NCI-H82 treated with DMSO at 0.1 percent for 48 hours (cell line): ENCODE measurements around the gene POMT1.
"Not testable (repeated sequence)": the region's sequence is repeated elsewhere in the genome, so short reads cannot be mapped to it uniquely, and the experiment has no call there.

ENCODE experiments used
- DNase-seq: peaks from one replicate; lab custom pipeline; 2025; ENCODE audit not compliant: unreplicated experiment; lab: John Stamatoyannopoulos, UW

The POMT1 gene, protein sequence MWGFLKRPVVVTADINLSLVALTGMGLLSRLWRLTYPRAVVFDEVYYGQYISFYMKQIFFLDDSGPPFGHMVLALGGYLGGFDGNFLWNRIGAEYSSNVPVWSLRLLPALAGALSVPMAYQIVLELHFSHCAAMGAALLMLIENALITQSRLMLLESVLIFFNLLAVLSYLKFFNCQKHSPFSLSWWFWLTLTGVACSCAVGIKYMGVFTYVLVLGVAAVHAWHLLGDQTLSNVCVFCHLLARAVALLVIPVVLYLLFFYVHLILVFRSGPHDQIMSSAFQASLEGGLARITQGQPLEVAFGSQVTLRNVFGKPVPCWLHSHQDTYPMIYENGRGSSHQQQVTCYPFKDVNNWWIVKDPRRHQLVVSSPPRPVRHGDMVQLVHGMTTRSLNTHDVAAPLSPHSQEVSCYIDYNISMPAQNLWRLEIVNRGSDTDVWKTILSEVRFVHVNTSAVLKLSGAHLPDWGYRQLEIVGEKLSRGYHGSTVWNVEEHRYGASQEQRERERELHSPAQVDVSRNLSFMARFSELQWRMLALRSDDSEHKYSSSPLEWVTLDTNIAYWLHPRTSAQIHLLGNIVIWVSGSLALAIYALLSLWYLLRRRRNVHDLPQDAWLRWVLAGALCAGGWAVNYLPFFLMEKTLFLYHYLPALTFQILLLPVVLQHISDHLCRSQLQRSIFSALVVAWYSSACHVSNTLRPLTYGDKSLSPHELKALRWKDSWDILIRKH

DNA sequence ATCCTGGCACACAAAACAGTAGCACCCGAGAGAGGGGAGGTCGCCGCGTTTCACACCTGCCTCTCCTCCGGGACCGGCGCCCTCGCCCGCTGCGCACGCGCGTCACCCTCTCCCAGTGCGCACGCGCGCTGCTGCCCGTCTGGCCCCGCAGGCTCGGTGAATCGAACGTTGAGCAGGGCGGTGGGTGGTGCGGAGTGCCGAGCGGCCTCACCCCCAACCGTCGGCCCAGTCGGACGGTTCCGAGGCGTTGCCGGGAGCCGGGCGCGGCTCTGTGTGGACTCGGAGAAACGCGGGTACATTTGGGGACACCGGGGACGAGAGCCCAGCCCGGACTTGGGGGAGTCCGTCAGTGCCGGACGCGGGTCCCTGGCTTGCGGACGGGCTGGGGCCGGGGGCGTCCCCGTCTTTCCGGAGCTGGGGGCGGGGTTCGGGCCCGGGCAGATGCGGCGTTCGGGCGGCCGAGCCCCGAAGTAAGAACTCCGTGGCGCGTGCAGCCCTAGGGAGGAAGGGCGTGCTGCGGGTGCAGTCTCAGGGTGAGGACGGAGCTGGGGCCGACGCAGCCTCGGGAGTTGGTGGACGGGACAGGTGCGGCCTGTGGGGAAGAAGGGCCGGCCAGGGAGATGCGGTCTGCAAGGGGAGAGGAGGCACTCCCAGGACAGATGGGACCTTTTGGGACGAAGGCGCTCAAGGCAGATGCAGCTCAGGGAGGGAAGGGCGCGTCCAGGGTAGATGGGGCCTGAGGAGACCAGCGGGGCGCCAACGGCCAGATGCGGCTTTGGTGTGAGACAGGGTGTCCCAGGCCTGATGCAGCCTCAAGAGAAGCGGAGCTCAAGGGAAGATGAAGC is at the start of gene POMT1:
Gene POMT1, plus strand, starts transcription at position 138 of the 845 bp plus-strand sequence. CDS start 1,301 bp downstream, outside the sequence.
- peak; percentile 79 for DNase-seq

DNA sequence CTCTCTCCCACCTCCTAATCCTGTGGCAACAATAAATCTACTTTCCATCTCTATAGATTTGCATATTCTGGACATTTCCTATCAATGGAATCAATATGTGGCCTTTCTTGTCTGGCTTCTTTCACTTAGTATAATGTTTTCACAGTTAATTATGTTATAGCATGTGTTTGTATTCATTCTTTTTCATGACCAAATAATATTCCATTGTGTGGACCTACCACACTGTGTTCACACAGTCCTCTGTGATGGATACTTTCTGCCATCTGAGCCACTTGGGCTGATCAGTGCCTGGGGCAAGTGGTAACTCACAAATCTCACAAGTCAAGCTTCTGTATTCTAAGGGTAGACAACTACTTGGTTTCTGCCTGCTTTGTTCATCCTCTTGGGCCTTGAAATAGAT is 48.7 kb upstream of the POMT1 start:
- DNase-seq = no peak

DNA sequence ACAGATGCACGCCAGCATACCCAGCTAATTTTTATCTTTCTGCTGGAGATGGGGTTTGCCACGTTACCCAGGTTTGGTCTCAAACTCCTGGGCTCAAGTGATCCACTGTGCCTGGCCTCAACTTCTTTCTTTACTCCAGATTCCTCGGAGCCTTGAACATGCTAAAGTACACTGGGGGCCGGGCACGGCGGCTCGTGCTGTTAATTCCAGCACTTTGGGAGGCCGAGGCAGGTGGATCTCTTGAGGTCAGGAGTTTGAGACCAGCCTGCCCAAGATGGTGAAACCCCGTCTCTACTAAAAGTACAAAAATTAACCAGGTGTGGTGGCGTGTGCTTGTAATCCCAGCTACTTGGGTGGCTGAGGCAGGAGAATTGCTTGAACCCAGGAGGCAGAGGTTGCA is 47.1 kb upstream of the POMT1 start:
- DNase-seq = not testable (repeated sequence)

DNA sequence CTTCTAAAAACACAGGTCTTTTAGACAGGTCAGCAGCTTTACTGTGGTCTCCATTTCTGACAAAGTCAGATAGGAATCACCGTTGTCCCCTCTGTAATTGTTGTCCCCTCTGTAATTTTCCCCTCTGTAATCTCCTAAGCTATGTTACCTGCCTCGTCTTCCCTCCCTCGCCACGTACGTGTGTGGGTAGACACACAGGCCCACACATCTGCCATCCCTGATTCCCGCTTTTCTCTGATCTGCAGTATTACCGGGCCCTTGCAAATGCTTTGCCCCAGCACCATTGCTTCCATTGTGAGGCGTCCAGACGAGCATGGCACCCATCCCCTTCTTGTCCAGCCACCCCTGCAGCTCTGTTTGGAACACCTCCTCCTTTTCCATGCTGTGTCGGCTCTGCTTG is 45.0 kb upstream of the POMT1 start:
- DNase-seq = no peak

DNA sequence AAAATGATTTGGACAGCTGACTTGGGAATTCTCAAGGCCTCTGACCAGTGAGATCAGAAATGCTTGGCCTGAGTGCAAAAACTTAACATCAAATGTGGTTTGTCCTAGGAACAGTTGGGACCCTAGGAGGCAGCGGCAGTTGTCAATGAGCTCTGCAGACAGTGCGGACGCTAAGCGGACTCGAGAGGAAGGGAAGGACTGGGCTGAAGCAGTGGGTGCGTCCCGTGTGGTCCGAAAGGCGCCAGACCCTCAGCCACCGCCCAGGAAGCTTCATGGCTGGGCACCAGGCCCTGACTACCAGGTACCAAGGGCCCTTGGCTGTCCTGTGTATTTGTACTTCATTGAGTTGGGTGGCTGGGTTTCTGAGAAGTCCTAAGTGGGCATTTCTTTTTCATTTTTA is 43.7 kb upstream of the POMT1 start:
- no peak for DNase-seq

DNA sequence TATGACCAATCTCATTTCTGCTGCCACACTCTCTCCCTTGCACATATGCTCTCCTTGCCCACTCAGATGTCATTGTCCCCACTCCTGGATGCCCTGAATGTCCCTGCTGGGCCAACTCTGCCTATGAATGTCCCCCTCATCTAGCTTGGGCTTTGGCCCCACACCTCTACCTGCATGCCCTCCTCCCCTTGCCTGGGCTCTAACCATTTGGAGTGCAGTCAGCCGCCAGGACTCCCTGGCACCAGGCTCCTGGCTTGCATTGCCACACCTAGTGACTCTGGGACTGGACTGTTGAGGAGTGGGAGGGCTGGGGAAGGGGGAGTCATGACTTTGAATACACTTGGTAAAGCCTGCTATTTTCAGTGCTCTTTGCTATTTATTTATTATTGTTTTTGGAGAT is 41.6 kb upstream of the POMT1 start:
- no peak for DNase-seq

DNA sequence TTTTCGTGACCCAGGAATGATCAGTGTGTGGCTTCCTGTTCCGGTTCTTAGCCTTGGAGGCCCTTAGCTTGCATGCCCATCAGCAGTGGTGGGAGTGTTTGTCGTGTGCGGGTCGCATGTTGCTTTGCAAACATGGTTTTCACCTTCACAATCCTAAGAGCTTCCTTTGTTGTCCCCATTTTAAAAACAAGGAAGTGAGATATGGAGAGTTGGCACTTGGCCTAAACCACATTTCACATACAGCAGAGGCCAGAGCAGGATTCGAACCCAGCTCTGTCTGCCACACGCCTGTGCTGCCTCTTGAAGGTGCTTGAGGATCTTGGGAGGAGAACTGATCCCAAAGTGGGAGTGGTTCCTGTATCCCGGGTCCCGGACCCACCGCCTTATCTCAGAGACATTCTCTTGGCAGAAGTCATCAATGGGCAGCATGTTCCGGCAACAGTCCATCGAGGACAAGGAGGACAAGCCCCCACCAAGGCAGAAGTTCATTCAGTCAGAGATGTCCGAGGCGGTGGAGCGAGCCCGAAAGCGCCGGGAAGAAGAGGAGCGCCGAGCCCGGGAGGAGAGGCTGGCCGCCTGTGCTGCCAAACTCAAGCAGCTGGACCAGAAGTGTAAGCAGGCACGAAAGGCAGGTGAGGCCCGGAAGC is 38.2 kb upstream of the POMT1 start:
- no peak for DNase-seq

DNA sequence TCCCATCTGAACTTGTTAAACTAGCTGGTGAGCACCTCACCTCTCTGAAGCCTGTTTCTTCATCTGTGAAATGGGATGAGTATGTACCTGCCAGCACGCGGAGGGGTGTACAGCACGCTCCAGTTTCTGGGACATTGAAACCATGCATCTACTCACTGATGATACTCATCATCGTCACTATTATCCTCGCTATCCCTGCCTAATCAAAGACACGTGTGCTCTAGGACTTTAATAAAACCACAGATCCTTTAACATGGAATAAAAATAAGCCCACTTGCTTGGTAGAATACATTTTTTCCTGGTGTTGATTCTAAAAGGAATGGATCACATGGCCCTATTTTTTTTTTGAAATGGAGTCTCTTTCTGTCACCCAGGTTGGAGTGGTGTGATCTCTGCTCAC is 37.3 kb upstream of the POMT1 start:
- DNase-seq = no peak

DNA sequence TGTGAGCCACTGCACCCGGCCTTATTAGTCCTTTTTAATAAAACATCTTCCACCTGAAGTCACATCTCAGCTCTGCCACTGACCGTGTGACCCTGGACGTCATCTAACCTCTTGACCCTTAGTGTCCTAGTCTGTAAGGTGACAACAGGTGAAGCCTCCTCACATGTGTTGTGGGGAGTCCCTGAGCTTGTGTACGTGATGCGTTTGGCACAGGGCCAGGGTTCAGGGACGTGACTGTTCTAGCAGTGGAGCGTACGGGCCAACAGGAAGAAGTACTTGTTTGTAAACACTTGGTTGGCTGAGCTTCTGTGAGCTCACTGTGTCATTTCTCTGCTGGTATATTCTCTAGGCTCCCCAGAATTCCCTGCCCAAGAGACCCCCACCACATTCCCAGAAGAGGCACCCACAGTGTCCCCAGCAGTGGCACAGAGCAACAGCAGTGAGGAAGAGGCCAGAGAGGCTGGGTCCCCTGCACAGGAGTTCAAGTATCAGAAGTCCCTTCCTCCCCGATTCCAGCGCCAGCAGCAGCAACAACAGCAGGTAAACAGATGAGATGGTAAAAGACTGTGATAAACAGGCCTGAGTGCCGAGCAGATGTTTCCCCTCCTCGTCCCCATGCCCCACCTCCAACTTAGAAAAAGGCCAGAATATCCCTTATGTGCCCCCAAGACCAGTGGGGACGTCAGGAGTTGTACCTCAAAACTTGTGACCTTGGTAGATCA is 35.3 kb upstream of the POMT1 start:
- no peak for DNase-seq

DNA sequence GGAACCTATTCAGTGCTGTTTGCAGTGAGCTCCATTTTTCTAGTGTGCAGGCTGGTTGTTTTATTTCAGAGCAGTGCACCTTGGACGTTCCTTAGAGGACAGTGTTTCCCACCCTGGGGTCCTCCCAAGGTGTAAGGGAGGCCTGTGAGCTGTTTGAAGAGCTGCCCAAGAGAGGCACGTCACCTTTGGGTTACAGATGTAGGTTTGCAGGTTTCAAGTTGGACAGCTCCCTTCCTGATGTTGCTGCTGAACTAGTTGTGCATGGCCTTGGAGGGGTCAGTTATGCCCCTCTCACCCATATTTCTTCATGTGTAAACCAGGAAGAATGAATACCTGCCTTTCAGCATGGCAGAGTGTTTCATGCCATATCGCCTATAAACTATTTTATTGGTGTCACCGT is 34.7 kb upstream of the POMT1 start:
- no peak for DNase-seq

DNA sequence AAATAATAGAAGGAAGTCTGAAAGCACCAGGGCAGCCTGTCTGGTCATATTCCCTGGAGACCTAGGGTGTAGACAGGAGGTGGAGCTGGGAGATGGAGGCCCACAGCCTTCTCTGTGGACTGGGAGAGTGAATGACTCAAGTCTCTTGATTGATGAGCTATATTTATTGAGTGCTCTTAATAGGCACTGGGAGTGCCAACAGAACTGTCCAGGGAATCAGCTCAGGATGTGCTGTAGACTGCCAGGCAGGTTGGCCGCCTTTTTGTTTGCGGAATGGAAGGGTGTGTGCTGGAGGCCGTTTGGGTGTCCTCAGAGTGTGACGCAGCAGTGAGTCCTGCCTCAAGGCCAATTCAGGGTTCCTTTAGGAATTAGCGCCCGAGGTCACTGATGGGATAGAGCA is 33.4 kb upstream of the POMT1 start:
- no peak for DNase-seq

DNA sequence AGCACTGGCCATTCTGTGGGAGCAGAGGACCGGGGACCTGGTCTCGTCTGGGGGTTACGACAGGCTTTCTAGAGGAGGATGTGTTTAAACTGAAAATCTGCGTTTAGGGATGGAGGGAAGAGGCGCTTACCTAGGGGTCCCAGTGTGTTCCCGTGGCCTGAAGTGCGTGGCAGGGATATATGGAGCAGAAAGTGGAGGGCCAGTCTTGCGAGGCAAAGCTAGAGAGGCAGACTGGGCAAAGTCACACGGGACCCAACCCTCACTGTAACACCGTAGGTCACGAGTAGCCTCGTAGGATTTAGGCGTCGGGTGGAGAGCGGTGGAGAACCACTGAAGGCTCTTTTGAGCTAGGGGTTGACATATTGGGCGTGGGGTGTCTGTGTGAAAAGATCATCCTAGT is 32.8 kb upstream of the POMT1 start:
- no peak for DNase-seq

DNA sequence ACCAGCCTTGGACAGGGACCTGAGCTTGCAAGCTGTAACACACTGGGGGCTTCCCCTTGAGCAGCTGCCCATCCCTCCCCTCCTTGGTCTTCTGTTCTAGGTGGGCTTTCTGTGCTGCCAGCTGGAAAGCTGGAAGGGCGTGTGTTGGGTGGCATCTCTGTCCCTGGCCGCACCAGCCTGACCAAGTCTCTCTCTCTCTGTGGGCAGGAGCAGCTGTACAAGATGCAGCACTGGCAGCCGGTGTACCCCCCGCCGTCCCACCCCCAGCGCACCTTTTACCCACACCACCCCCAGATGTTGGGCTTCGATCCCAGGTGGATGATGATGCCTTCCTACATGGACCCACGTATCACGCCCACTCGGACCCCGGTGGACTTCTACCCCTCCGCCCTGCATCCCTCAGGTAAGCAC is 32.1 kb upstream of the POMT1 start:
- no peak for DNase-seq

DNA sequence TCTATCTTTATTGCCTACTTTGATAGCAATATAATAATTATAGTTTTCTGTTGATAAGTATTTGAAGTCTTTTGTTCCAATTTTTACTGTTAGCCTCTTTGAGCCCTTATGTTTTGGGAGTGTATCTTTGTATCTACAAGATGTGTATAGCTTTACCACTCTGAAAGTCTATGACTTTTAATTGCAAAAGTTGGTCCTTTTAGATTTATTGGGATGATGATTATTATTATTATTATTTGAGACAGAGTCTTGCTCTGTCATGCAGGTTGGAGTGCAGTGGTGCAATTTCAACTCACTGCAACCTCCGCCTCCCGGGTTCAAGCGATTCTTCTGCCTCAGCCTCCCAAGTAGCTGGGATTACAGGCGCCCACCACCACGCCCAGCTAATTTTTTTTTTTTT is 30.6 kb upstream of the POMT1 start:
- DNase-seq = not testable (repeated sequence)

DNA sequence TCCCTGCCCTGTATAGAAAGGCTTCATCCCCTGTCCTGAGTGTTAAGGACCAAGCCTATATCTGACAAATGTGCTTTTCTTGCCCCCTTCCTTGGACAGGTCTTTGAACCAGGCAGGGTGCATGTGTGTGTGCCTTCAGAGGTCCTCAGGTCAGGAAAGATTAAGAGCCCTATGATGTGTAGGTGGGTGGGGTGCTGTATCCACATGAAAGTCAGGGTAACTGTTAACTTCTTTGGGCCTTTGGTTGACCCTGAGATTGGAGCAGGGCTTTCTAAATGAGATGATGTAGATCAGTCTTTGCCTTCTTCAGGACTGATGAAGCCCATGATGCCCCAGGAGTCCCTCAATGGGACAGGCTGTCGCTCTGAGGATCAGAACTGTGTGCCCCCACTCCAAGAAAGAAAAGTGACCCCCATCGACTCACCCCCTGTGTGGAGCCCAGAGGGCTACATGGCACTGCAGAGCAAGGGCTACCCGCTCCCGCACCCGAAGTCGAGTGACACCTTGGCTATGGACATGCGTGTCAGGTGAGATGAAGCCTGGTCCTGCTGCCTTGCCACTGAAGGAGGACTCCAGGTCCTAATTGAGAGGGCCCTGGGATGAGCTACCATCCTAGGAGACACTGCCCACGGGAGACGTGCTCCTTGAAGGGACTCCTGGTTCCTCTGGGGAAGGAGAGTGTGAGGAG is 29.4 kb upstream of the POMT1 start:
- no peak for DNase-seq

DNA sequence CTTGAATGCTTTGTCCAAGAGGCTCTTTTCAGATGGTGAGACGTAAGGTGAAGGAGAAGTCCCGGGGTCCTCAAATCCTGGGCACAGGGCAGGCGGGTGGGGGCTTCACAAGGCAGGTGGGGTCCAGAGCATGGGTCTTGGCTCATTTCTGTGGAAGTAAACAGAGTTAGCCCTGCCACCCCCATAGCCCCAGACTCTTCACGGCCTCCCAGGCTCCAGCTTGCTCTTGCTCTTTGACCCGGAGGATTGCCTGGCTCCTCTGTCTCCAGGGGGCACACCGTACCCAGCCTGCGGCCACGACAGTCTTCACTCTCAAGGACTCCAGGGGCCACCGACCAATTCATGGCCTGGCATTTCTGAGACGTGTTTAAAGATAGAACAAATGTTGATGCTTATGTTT is 28.8 kb upstream of the POMT1 start:
- no peak for DNase-seq

DNA sequence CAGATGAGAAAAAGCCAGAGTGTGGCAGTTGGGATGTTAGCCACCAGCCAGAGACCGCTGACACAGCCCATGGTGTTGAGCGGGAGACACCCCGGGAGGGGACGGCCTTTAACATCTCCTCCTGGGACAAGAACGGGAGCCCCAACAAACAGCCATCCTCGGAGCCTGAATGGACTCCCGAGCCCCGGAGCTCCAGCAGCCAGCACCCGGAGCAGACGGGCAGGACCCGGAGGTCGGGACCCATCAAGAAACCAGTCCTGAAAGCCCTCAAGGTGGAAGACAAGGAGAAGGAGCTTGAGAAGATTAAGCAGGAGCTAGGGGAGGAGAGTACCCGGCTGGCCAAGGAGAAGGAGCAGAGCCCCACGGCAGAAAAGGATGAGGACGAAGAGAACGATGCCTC is 28.0 kb upstream of the POMT1 start:
- DNase-seq = no peak

DNA sequence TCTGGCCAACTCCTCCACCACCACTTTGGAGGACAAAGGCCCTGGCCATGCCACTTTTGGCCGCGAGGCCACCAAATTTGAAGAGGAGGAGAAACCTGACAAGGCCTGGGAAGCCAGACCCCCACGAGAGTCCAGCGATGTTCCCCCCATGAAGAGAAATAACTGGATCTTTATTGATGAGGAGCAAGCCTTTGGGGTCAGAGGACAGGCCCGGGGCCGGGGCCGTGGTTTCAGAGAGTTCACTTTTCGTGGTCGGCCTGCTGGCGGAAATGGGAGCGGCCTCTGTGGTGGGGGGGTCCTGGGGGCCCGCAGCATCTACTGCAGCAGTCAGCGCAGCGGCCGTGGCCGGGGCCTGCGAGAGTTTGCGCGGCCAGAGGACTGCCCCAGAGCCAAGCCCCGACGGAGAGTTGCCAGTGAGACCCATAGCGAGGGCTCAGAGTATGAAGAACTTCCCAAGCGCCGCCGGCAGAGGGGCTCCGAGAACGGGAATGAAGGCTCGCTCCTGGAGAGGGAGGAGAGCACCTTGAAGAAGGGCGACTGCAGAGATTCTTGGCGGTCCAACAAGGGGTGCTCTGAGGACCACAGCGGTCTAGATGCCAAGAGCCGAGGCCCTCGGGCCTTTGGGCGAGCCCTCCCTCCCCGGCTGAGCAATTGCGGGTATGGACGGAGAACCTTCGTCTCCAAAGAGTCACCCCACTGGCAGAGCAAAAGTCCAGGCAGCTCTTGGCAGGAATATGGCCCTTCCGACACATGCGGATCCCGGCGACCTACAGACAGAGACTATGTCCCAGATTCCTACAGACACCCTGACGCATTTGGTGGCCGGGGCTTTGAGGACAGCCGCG is 27.4 kb upstream of the POMT1 start:
- DNase-seq = no peak
